HepG2 (cell line): ENCODE data around the gene ZDHHC16. TPM values are rescaled to one million over a fixed set of nuclear protein-coding genes. Genes with fewer than 3 reads are reported as not detected.

Experiments
- ATAC-seq: fragments of 200-7000 bp; cut with Tn5 transposase; 3 replicates; pipeline ENCODE4 v1.9.1; 2020; ENCODE audit warnings: mild to moderate bottlenecking, moderate library complexity
- BruUV-seq: library from RNA; stranded (reverse); fragments of 400-500 nt; replicated peaks from 2 replicates; lab custom pipeline; 2021; lab: Mats Ljungman, UMichigan
- CTCF ChIA-PET: fragments of 300-600 bp; formaldehyde crosslinking; extraction: SDS; loops from one replicate; lab custom pipeline; 2021; ENCODE audit warnings: low total read pairs, inconsistent platforms, low intra/inter-chr PET ratio; lab: Yijun Ruan, JAX
- POLR2A ChIA-PET: fragments of 350-600 bp; sonication (Branson Sonifier 250); formaldehyde crosslinking; loops from one replicate; lab custom pipeline; 2020; ENCODE audit warnings: antibody characterized with exemption, inconsistent platforms; lab: Yijun Ruan, JAX
- DNase-seq: peaks from one replicate; pipeline ENCODE4 v3.0.0-alpha.2; 2015; ENCODE audit warnings: low spot score
- FAIRE-seq: peaks from 3 replicates; lab custom pipeline; 2011; peaks lifted over from hg19 to GRCh38; lab: Jason Lieb, UNC
- H2AFZ ChIP-seq: one replicate; pipeline ENCODE4 v1.6.1; 2011; ENCODE audit warnings: low read length, inconsistent platforms
- H3K27ac ChIP-seq: fragments of 300-600 bp; 3 replicates; pipeline ENCODE4 v1.8.0; 2011; ENCODE audit warnings: mixed run types, mild to moderate bottlenecking, mixed read lengths, low read length, inconsistent platforms; ENCODE audit not compliant: insufficient read depth; ENCODE audit errors: extremely low read length
- H3K27me3 ChIP-seq, 2 experiments: fragments of 200-600 bp in 1 of 2; 2 replicates in 1 of 2; 3 replicates in 1 of 2; pipeline versions ENCODE4 v1.6.0 to v1.8.0; 2011; ENCODE audit warnings: low read length in 2 of 2, mild to moderate bottlenecking in 2 of 2, moderate library complexity in 2 of 2, inconsistent platforms in 1 of 2; ENCODE audit not compliant: insufficient read depth in 2 of 2, control insufficient read depth in 1 of 2
- H3K36me3 ChIP-seq, 2 experiments: fragments of 200-600 bp in 1 of 2; replicated peaks in 1 of 2; 2 replicates in 1 of 2; 3 replicates in 1 of 2; pipeline versions ENCODE4 v1.5.1 to v1.8.0; 2011; ENCODE audit warnings: low read length in 2 of 2, inconsistent platforms in 1 of 2; ENCODE audit not compliant: insufficient read depth in 2 of 2, control insufficient read depth in 1 of 2
- H3K4me1 ChIP-seq: 2 replicates; pipeline ENCODE4 v1.5.1; 2012; ENCODE audit warnings: low read length, inconsistent platforms; ENCODE audit not compliant: insufficient read depth
- H3K4me2 ChIP-seq: 2 replicates; pipeline ENCODE4 v1.6.0; 2011; ENCODE audit warnings: low read depth, low read length, inconsistent platforms
- H3K4me3 ChIP-seq, 3 experiments: fragments of 200-600 bp in 1 of 3; sonication (generic), shearing (Covaris generic) in 1 of 3; replicated peaks in 1 of 3; 2 replicates each; pipeline ENCODE4 v1.5.1; 2011 to 2016; ENCODE audit warnings: low read length in 3 of 3, inconsistent platforms in 2 of 3, low read depth in 2 of 3, mild to moderate bottlenecking in 2 of 3, control low read depth in 1 of 3, mixed read lengths in 1 of 3; ENCODE audit not compliant: insufficient read depth in 1 of 3
- H3K79me2 ChIP-seq: one replicate; pipeline ENCODE4 v1.6.1; 2011; ENCODE audit warnings: low read length, inconsistent platforms; ENCODE audit not compliant: insufficient read depth
- H3K9ac ChIP-seq: 2 replicates; pipeline ENCODE4 v1.6.0; 2011; ENCODE audit warnings: mild to moderate bottlenecking, low read depth, low read length, inconsistent platforms; ENCODE audit not compliant: insufficient read depth
- H3K9me3 ChIP-seq: 2 replicates; pipeline ENCODE4 v1.5.1; 2012; ENCODE audit warnings: mild to moderate bottlenecking, low read length
- H4K20me1 ChIP-seq: 2 replicates; pipeline ENCODE4 v1.6.0; 2011; ENCODE audit warnings: inconsistent platforms, mild to moderate bottlenecking, low read length, moderate library complexity; ENCODE audit not compliant: insufficient read depth
- BCLAF1 ChIP-seq: fragments of 450-650 bp; IDR thresholded peaks from 2 replicates; pipeline ENCODE4 v1.6.1; 2017; ENCODE audit warnings: mild to moderate bottlenecking
- GPN1 ChIP-seq: sonication (generic); formaldehyde crosslinking; IDR thresholded peaks from 2 replicates; pipeline ENCODE4 v1.5.1; 2020; ENCODE audit warnings: missing genetic modification reagents, borderline replicate concordance
- NFE2 ChIP-seq: sonication (generic); formaldehyde crosslinking; IDR thresholded peaks from 2 replicates; pipeline ENCODE4 v1.4.0; 2020; ENCODE audit warnings: missing genetic modification reagents
- TEAD3 ChIP-seq: optimal IDR thresholded peaks from 2 replicates; pipeline ENCODE3; 2016; ENCODE audit warnings: borderline replicate concordance
- ZBTB1 ChIP-seq: sonication (generic); formaldehyde crosslinking; IDR thresholded peaks from 2 replicates; pipeline ENCODE4 v1.4.0; 2020; ENCODE audit warnings: missing genetic modification reagents, borderline replicate concordance
- ZMAT3 ChIP-seq: sonication (generic); formaldehyde crosslinking; conservative IDR thresholded peaks from 2 replicates; pipeline ENCODE4 v1.7.0; 2021; ENCODE audit warnings: missing genetic modification reagents
- ZNF138 ChIP-seq: sonication (generic); formaldehyde crosslinking; IDR thresholded peaks from 2 replicates; pipeline ENCODE4 v1.5.0; 2020; ENCODE audit warnings: mild to moderate bottlenecking, low read depth, missing genetic modification reagents
- ZNF354B ChIP-seq: sonication (generic); formaldehyde crosslinking; IDR thresholded peaks from 2 replicates; pipeline ENCODE4 v1.8.0; 2022; ENCODE audit warnings: mild to moderate bottlenecking, missing genetic modification reagents
- ZNF512B ChIP-seq: sonication (generic); formaldehyde crosslinking; IDR thresholded peaks from 2 replicates; pipeline ENCODE4 v1.5.1; 2020; ENCODE audit warnings: missing genetic modification reagents, mild to moderate bottlenecking, borderline replicate concordance
- WGBS: methylation state at CpG from one replicate; pipeline ENCODE4 v1.1.6; 2017; ENCODE audit warnings: low lambda C conversion rate; 5-methylcytosine and 5-hydroxymethylcytosine counted together
- in situ Hi-C: cut with HindIII; loops from 2 replicates; pipeline ENCODE4 v1.10.0; 2017; ENCODE audit warnings: low pct_unique_long_range_greater_than_20kb; ENCODE audit not compliant: extremely low pct_ligation_motif_present
- intact Hi-C: fragments of 100-400 bp; cut with micrococcal nuclease; formaldehyde crosslinking; loops from one replicate; pipeline ENCODE4 v1.10.0; 2022; ENCODE audit not compliant: unreplicated experiment
- polyA plus RNA-seq, 8 experiments: library from polyadenylated mRNA; depleted of rRNA in 3 of 8; stranded (reverse) in 7 of 8; unstranded in 1 of 8; fragments of >200 nt; fragmentation: Illumina TruSeq in 4 of 8; extraction: Trizol in 4 of 8; gene quantifications; 2 replicates each; pipeline versions ENCODE4 v1.2.1 to v1.2.3, GENCODE V29; 2011 to 2016; ENCODE audit warnings: low read depth in 4 of 8, missing spikeins in 1 of 8, mixed read lengths in 1 of 8; ENCODE audit not compliant: insufficient read depth in 1 of 8
- total RNA-seq, 5 experiments: library from RNA; depleted of rRNA; stranded (reverse); fragments of >200 nt; fragmentation: Illumina TruSeq; extraction: Trizol; gene quantifications; 2 replicates each; pipeline ENCODE4 v1.2.3, GENCODE V29; 2016; ENCODE audit warnings: low read depth in 1 of 5

Gene ZDHHC16
- total and polyA plus RNA-seq, 2 of the 13 experiments (the other 11 are each of a cell fraction or from before 2014, with no cell fraction given): 40.8 to 41.8 TPM

- Histone ChIP-seq H3K4me3 (no peak overlapping the region), H4K20me1 (no peaks in the 10 kb centered on the region; the same call in 1 of the 2 replicates), H3K9me3 (no peaks in the 10 kb centered on the region), H3K27me3 (no peaks in the 10 kb centered on the region; a peak in 1 of 5 replicates), H3K4me1 (peaks cover 21% of the 10 kb centered on the region), H3K36me3 (no peaks in the 10 kb centered on the region), H3K4me2 (no peak overlapping the region), H3K27ac (no peak overlapping the region), H3K9ac (no peak overlapping the region), H2AFZ (no peak overlapping the region), H3K79me2 (peaks cover 6% of the 10 kb centered on the region)
- no peak for ATAC-seq
- ChIA-PET POLR2A (no interaction called here), CTCF (no interaction called here)
- no peak for TF ChIP-seq ZNF354B (CRISPR knock-in tag)
- TF ChIP-seq NFE2 (CRISPR knock-in tag): no peak
- no peak for TF ChIP-seq GPN1 (CRISPR knock-in tag)
- TF ChIP-seq ZBTB1: no peak
- no peak for TF ChIP-seq TEAD3
- TF ChIP-seq BCLAF1: no peak
- no peak for TF ChIP-seq ZNF512B (CRISPR knock-in tag)
- no peak for TF ChIP-seq ZMAT3
- no peak for TF ChIP-seq ZNF138 (CRISPR knock-in tag)
- intact Hi-C loops (no loop called here), in situ Hi-C loops (no loop called here)
- no TSS peak for BruUV-seq
- no peak for FAIRE-seq
- 96% methylated on average over 6 of the region's 6 CpGs for WGBS
- no peak for DNase-seq
These were observed 56.9 kb downstream of the ZDHHC16 start for GRCh38 chr10:97502916-97503315.
